ENCODE measurements around the gene ISOC2. TPM values are rescaled to one million over a fixed set of nuclear protein-coding genes. Genes with fewer than 3 reads are reported as not detected.

ISOC2 gene
- total and polyA plus RNA-seq, 9 of the 15 experiments (the other 6 are each of a cell fraction or from before 2014, with no cell fraction given), result 1.2 to 229 (median 58.3) TPM

- H4K20me1 ChIP-seq (replicated peaks; ENCODE audit: control insufficient read depth, insufficient read depth, low read length), result no peaks in the 10 kb centered on the region
- BruUV-seq (replicated peaks), result no TSS peak
- no peaks in the 10 kb centered on the region for H3K9me1 ChIP-seq (ENCODE audit: control insufficient read depth, insufficient read depth, low read length)
- H3K4me3 ChIP-seq, result no peak overlapping the region
- 96% methylated on average over 31 of the region's 47 CpGs for WGBS (ENCODE audit: insufficient coverage, low coverage, missing lambda C conversion rate)
- no peak overlapping the region for H2AFZ ChIP-seq (ENCODE audit: low read depth, low read length)
- FAIRE-seq (no peak), ATAC-seq (no peak), DNase-seq (ENCODE audit: extremely low read depth in 1 of 4, low spot score in 3 of 4) (no peak)
- in situ Hi-C loops (cut with MboI) (no loop called here), intact Hi-C loops (cut with micrococcal nuclease) (no loop called here)
- H3K27me3 ChIP-seq (ENCODE audit: control insufficient read depth in 2 of 2, insufficient read depth in 2 of 2, low read length in 2 of 2), result no peaks in the 10 kb centered on the region
- no peak overlapping the region for H3K27ac ChIP-seq (ENCODE audit: extremely low read depth, low read depth, low read length)
- TF ChIP-seq RBFOX2 (IDR thresholded peaks at IDR 0.05; ENCODE audit: low read depth, low read length) (peak; percentile 52; the same call in 1 of the 2 replicates), ZNF695 (CRISPR knock-in tag; IDR thresholded peaks at IDR 0.05) (no peak), ZBTB33 (CRISPR knock-in tag; IDR thresholded peaks at IDR 0.05) (peak; percentile 81), IRF2 (CRISPR knock-in tag; IDR thresholded peaks at IDR 0.05) (no peak)
- H3K9me3 ChIP-seq (replicated peaks; ENCODE audit: control insufficient read depth, insufficient read depth, low read depth, low read length), result no peaks in the 10 kb centered on the region
- H3K4me2 ChIP-seq (ENCODE audit: insufficient read depth, low read length), result no peak overlapping the region
- ChIA-PET POLR2A (interaction anchor here (0.5 to 2.1 kb wide), 4 partner anchors 11 to 103 kb away, joined by 3 to 12 read pairs (median 4); no protein-coding TSS in a partner anchor), CTCF (ENCODE audit: low intra/inter-chr PET ratio) (no interaction called here)
- peaks cover 32% of the 10 kb centered on the region; the same call in 2 of the 3 replicates for H3K36me3 ChIP-seq (ENCODE audit: control insufficient read depth, insufficient read depth, low read length)
- H3K79me2 ChIP-seq (ENCODE audit: control insufficient read depth, insufficient read depth, low read length), result peaks cover 25% of the 10 kb centered on the region
- H3K9ac ChIP-seq (ENCODE audit: insufficient read depth in 1 of 2, low read depth in 2 of 2, low read length in 2 of 2), result no peak overlapping the region
- peaks cover 28 to 69% of the 10 kb centered on the region in 2 experiments for H3K4me1 ChIP-seq (replicated peaks in 1 of 2; ENCODE audit: control insufficient read depth in 2 of 2, insufficient read depth in 2 of 2, low read length in 2 of 2)
These were observed 21.7 kb upstream of the ISOC2 start for GRCh38 chr19:55482967-55483705.
